Epithelial cell of proximal tubule (primary cell): ENCODE data around the gene RRP7A. TPM values are rescaled to one million over a fixed set of nuclear protein-coding genes. Genes with fewer than 3 reads are reported as not detected.
"Not testable (repeated sequence)": the region's sequence is repeated elsewhere in the genome, so short reads cannot be mapped to it uniquely, and the experiment has no call there.

Experiments used
- DNase-seq: peaks from one replicate; pipeline ENCODE4 v3.0.0-alpha.2; 2011; ENCODE audit warnings: low read depth
- H3K4me3 ChIP-seq: 2 replicates; pipeline ENCODE4 v1.5.1; 2011; ENCODE audit warnings: low read depth, mild to moderate bottlenecking, low read length
- CTCF ChIP-seq: conservative IDR thresholded peaks from 2 replicates; pipeline ENCODE4 v1.5.1; 2012; ENCODE audit warnings: low read depth, mild to moderate bottlenecking, low read length
- total RNA-seq: library from RNA; depleted of rRNA; stranded (reverse); fragments of >200 nt; gene quantifications from 2 replicates; pipeline ENCODE4 v1.2.3, GENCODE V29; 2015

Gene RRP7A
- total RNA-seq, 1 donor from 2014 or later = 52.6 TPM

GRCh38 chr22:42528591-42529307 is 9.2 kb upstream of the RRP7A start:
- DNase-seq = no peak
- H3K4me3 ChIP-seq = no peak overlapping the region
- no peak for TF ChIP-seq CTCF

GRCh38 chr22:42522546-42522945 is 3.0 kb upstream of the RRP7A start:
- no peak overlapping the region for H3K4me3 ChIP-seq
- no peak for TF ChIP-seq CTCF
- no peak for DNase-seq

GRCh38 chr22:42521228-42521546 is 1.6 kb upstream of the RRP7A start:
- DNase-seq = no peak
- no peak for TF ChIP-seq CTCF
- H3K4me3 ChIP-seq = no peak overlapping the region

- not testable (repeated sequence) for DNase-seq
These were observed 715 bp downstream of the RRP7A start for GRCh38 chr22:42518638-42519524.

GRCh38 chr22:42517103-42517502 is 2.5 kb downstream of the RRP7A start:
- not testable (repeated sequence) for H3K4me3 ChIP-seq, DNase-seq

More at GRCh38 chr22:42518638-42519524, 715 bp downstream of the RRP7A start:
- peak overlapping the region; percentile 79 for H3K4me3 ChIP-seq

- DNase-seq = no peak
These were observed 3.7 kb downstream of the RRP7A start for GRCh38 chr22:42515896-42516295.

GRCh38 chr22:42515304-42515703 is 4.3 kb downstream of the RRP7A start:
- H3K4me3 ChIP-seq, DNase-seq: not testable (repeated sequence)

More at GRCh38 chr22:42515896-42516295, 3.7 kb downstream of the RRP7A start:
- no peak for TF ChIP-seq CTCF
- no peak overlapping the region for H3K4me3 ChIP-seq

- DNase-seq, H3K4me3 ChIP-seq: not testable (repeated sequence)
These were observed 5.3 kb downstream of the RRP7A start for GRCh38 chr22:42514331-42514730.

GRCh38 chr22:42512273-42512990 is 7.2 kb downstream of the RRP7A start:
- H3K4me3 ChIP-seq, DNase-seq: not testable (repeated sequence)
- TF ChIP-seq CTCF = peak; percentile 37
